Activated gamma-delta T cell (primary cell): ENCODE results near the gene SMO.

Experiments used
- DNase-seq: peaks from one replicate; lab custom pipeline; 2025; lab: John Stamatoyannopoulos, UW
- total RNA-seq, 2 donors: gene quantifications; one replicate each; lab custom pipeline; 2026; lab: John Stamatoyannopoulos, UW

SMO gene
- 0.31 to 1.4 reads per million in 2 donors for total RNA-seq

GRCh38 chr7:129188372-129188891 lies at the start of gene SMO:
SMO (plus strand) TSS chr7:129188633; CDS start chr7:129189152, 519 bp downstream.
- no peak for DNase-seq

DNA sequence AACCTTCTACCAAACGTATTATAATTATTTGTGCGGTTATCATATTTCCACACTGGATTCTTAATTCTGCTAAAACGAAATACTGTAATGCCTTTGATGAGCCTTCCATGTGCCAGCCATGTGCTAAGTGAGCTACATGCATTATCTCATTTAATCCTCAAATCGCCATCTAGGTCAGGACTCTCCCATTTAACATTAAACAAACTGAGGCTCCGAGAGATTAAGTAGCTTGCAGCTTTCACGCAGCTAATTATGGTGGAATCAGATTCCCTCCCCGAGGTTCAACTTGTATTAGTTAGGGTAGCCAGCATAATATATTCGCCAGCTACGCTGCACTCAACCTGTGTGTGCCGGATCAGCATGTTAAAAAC lies 44.7 kb upstream of the SMO start:
- no peak for DNase-seq

DNA sequence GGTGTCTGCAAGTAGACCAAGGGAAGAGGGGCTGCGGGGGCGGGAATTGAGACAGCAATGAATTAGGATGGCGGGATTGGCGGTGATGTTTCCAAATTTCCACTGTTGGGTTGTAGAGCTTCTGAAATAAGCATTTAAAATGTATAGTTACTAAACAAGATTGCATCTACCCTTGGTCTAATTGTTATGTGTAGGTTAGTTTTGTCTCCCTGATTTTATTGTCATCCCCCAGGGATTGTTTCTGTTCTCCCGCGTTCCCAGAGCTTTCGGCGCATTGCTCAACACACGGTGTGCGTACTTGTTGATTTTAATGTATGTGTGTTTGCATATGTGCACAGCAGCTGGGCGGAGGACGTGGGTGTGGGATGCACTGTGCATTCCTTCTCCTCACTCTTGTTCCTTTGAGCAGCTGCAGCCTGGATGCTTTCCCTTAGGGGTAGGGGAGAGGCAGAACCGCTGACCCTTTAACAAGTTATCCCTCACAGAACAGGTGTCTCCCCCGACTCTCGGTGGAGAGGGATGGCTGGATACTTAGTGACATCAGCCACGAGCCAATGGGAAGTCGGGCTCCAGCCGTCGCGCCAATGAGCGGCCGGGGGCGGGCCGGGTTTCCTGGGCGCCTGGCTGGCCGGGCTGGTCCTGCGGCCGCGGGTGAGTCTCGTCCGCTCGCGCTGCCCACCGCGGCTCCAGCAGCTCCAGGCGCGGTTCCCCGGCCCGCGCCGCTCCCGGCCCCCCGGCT lies 44.2 kb upstream of the SMO start, which contains the start of gene TSPAN33:
Gene TSPAN33, plus strand, starts transcription at position 613 of the 739 bp plus-strand sequence. CDS start 274 bp downstream, outside the sequence.
- peak; percentile 51 for DNase-seq

DNA sequence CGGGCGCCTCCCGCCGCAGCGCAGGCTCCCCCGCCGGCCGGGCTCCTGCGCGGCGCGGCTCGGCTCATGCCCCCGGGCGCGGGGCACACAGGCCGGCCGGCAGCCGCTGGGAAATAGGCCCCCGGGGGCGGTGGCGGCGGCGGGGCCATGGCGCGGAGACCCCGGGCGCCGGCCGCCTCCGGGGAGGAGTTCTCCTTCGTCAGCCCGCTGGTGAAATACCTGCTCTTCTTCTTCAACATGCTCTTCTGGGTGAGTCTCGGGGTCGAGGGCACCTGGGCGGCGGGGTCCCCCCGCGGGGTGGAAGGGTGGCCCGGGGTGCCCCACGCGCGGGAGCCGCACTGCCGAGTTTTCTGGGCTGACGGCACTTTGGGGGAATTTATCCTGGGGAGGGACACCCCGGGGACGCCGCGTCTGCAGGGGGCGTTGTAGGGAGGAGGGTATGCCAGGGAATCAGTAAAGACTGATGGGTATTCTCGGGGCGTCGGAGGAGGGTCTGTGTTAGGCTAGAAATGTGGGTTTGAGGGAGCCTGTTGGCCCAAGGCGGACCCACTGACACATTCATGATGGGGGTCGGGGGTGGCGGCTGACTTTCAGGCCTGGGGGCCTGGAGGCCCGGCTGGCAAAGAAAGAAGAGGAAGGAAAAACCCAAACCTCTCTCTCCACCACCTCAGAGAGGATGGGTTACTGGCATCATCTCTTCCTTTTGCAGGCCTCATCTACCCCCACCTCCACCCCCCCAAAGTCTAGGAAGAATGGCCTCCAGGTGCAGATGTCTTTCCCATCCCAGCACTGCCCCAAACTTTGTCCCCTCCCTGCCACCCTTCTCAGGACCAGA lies 43.4 kb upstream of the SMO start:
- peak; percentile 20 for DNase-seq

DNA sequence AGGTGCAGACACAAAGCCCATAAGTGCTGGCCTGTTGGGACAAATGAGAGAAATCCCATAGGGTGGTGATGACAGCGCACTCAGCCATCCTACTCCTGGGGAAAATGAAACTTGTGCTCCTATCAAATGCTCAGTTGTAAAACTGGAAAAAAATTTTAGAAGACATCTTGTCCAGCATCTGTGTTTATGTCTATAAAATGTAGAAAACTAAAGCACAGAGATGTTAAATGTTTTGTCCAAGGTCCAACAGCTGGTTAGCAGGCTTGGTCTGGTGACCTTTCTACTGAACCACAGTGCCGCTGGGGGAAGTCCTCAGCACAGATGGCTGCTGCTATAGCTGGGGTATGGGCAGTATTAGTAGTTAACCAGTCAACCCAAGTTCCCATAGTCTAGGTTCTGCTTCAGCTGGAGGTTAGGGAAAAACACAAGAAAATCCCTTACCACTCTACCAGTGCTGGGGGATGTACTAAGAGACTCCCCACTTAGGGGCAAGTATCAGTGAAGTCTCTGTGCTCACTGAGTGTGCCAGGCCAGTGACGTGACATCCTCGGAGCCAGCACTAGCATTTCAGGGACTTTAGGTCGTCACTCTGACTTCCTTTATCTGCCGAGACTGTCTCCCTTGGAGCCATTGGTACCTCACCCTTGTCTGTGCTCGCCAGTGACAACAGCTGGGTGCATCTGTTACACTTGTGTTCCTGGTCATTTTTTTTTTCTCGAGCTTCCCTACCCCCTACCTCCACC lies 42.0 kb upstream of the SMO start:
- DNase-seq: no peak

- DNase-seq: no peak
Measured at GRCh38 chr7:129147731-129148130, 40.7 kb upstream of the SMO start.

GRCh38 chr7:129149511-129149910 lies 38.9 kb upstream of the SMO start:
- DNase-seq: no peak

GRCh38 chr7:129150199-129150996 lies 38.0 kb upstream of the SMO start:
- no peak for DNase-seq

- no peak for DNase-seq
Measured at GRCh38 chr7:129157651-129158050, 30.8 kb upstream of the SMO start.

DNA sequence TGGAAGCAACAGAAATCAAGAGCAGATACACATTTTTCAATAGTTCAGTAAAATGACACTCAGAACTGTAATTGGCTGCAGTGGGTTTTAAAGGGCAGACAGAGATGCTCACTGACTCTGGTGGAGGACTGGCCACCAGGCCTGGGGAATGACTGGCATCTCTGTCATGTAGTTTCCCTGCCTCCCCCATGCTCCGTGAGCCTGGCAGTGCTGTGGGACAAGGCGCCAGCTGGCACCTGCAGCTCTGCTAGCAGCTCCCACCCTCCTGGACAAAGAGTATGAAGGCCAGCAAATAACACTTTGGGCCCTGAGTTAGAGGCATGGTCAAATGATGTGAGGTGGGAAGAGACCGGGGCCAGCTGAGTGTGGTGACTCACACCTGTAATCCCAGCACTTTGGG lies 28.9 kb upstream of the SMO start:
- no peak for DNase-seq

DNA sequence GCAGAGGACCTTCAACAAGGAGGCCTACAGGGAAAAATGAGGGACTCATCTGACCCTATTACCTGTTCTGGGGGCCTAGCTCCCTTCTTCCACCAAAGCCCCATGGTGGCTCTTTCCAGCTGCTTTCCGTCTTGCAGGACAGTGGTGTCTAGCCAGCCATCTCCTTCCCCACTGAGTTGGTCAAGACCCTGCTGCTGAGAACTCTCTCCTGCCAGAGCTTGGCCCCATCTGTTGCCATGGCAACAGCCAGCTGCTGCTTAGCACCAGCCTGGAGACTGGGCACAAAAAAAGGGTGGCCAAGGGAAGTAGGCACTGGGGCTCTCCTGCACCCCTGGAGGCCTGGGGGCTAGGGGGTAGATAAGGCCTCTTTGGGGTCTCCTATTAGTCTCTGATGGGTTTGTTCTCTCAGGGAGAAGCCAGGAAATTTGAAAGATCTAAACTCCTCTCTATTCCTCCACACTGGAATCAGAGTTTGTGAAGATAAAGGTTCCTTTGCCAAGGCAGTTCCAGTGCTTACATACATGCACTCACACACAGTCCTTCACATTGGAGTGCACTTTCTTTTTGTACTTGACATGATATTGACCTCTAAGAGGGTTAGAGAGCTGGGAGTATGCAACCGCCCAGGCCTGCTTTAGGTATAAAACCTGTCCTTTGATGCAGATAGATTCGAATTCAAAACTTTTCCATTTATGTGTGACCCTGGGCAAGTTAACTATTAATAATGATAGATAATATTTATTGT lies 28.1 kb upstream of the SMO start:
- no peak for DNase-seq

GRCh38 chr7:129161524-129162225 lies 26.8 kb upstream of the SMO start:
- DNase-seq: no peak

DNA sequence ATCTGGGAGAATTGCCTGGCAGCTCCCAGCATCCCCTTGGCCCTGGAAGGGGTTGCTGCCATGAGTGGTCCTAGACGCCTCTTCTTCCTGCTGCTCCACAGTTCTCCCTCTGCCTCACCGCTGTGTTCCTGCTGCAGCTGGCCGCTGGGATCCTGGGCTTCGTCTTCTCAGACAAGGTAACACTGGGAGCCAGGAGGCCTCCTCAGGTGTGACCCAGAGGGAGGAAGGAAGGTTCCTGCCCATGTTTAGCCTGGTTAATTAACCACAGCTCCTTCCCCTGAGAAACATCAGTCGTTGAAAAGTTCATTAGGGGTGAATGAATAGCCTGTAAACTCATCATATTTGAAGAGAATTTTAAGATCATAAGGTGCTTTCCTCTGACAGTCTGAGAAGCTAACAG lies 25.7 kb upstream of the SMO start:
- no peak for DNase-seq

- DNase-seq: no peak
Measured at GRCh38 chr7:129163875-129164544, 24.4 kb upstream of the SMO start.

DNA sequence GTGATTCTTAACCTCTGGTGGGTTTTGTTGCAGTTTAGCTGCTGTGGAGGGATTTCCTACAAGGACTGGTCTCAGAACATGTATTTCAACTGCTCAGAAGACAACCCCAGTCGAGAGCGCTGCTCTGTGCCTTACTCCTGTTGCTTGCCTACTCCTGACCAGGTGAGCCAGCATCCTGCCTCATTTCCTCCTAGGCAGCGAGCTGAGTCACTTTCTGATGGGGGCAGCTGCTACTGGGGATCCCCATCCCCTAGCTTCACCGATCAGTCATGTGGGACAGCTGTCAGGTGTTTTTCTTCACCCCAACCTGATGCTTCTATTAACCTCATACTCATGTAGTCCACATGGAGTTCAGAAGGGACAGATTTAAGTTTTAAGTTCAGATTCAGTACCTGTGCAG lies 21.7 kb upstream of the SMO start:
- no peak for DNase-seq

DNA sequence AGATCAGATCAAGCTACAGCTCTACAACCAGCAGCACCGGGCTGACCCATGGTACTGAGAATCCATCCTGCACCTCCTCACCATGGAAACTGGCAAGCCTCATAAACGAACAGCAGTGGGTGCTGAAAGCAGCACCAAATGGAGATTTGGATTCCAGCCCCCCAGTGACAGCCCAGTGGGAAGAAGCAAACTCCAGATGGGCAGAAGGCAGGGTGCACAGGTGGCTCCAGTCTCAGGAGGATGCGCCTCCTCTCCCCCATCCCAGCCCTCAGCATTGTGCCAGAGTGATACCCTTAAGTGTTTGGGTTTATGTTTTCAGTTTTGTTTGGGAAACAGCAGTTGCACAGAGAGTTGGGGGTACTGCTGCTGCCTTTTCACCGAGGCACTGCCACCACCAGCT lies 20.6 kb upstream of the SMO start:
- no peak for DNase-seq

DNA sequence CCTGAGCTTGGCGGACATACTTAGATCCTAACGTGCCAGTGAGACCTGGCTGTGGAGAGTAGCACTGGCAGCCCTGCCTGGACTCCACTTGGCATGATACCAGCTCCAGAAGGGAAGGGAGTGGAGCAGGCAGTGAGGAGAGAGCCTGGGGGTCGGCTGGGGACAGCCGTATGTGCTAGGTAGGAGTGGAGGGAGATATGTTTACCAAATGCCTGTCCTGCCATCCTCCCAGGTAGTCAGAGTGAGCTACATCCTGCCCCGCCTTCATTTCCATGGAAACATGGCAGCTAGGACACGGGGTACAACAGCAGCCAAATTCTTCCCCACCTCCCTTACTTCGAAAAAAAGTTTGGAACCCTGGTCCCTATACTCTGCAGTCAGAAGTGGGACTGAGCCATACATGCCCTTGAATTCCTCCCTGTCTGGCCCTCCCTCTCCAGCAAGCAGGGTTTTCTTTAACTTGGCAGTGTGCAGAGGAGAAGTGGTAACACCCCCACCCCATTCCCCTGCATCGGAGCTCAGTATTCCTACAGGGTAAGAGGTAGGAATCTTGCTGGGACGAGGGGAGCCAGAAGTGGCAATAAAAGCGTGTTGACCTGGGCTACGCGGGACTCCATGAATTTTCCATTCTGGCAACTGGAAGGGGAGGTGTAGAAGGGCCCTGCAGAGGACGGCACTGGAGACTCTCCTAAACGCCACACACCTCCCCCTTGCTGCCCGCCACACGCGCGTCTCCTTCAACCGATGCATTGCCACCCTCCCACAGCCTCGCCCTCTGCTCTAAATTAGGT lies 20.0 kb upstream of the SMO start:
- DNase-seq: no peak

- DNase-seq: no peak
Measured at GRCh38 chr7:129169171-129169671, 19.2 kb upstream of the SMO start.
